ENCODE measurements around the gene ZNF280B. TPM values are rescaled to one million over a fixed set of nuclear protein-coding genes. Genes with fewer than 3 reads are reported as not detected.

The ZNF280B gene
- total and polyA plus RNA-seq, 9 of the 15 experiments (the other 6 are each of a cell fraction or from before 2014, with no cell fraction given) = 7.7 to 29.9 (median 20.0) TPM

DNA sequence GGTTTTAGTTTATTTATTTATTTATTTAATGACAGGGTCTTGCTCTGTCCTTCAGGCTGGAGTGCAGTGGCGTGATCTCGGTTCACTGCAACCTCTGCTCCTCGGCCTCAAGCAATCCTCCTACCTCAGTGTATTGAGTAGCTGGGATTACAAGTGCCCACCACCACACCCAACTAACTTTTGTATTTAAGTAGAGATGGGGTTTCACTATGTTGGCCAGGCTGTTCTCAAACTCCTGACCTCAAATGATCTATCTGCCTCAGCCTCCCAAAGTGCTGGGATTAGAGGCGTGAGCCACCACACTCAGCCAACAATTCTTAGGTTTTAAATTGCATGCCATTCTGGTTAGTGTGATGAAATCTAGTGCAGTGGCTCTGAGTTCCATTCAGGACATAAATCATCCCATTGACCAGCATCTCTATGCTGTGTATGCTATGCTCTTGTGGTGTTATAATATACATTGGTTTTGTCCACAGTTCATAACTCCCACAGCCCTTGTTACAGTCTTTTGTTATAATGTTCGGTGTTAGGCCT is 28.5 kb downstream of the ZNF280B start (continued):
- 0 out of 2 replicates have a peak, but pooled peaks have one; percentile 62 for TF ChIP-seq ZSCAN32 (CRISPR knock-in tag; IDR thresholded peaks at IDR 0.05)

DNA sequence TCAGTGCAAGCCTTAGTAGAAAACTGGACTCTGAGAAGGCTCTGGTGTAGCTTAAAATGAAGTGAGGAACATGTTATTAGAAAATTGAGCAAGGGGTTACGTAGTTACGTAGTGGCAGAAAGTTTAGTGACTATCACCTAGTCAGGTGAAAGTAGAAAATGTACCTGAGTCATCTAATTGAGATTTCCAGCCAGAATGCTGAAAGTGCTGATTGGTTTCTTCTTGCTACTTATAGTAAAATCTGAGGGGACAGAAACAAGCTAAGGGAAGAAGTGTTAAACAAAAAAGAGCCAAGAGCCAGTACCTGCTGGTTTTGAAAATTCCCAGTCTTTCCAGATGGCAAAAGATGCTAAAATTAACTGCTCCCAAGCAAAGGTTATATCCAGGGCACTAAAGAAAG is 29.4 kb downstream of the ZNF280B start:
- in situ Hi-C loops (cut with MboI) = no loop called here
- Histone ChIP-seq H3K27me3 (ENCODE audit: control insufficient read depth in 2 of 2, insufficient read depth in 2 of 2, low read length in 2 of 2) (peaks cover 5 to 7% of the 10 kb centered on the region in 2 experiments), H3K9ac (ENCODE audit: insufficient read depth in 1 of 2, low read depth in 2 of 2, low read length in 2 of 2) (no peak overlapping the region), H3K4me2 (ENCODE audit: insufficient read depth, low read length) (no peak overlapping the region), H2AFZ (ENCODE audit: low read depth, low read length) (no peak overlapping the region), H3K4me1 (replicated peaks in 1 of 2; ENCODE audit: control insufficient read depth in 2 of 2, insufficient read depth in 2 of 2, low read length in 2 of 2) (peaks cover 0 to 7% of the 10 kb centered on the region in 2 experiments; a peak in 2 of 5 replicates), H3K9me3 (replicated peaks; ENCODE audit: control insufficient read depth, insufficient read depth, low read depth, low read length) (no peaks in the 10 kb centered on the region), H3K27ac (ENCODE audit: extremely low read depth, low read depth, low read length) (no peak overlapping the region), H3K79me2 (ENCODE audit: control insufficient read depth, insufficient read depth, low read length) (no peaks in the 10 kb centered on the region), H3K36me3 (ENCODE audit: control insufficient read depth, insufficient read depth, low read length) (no peaks in the 10 kb centered on the region), H3K4me3 (no peak overlapping the region), H3K9me1 (ENCODE audit: control insufficient read depth, insufficient read depth, low read length) (no peaks in the 10 kb centered on the region), H4K20me1 (replicated peaks; ENCODE audit: control insufficient read depth, insufficient read depth, low read length) (no peaks in the 10 kb centered on the region)
- intact Hi-C loops (cut with micrococcal nuclease) = loop anchor here (5.0 kb wide), 1 partner anchor 78 kb away; the partner anchor contains the start of gene PRAME
- no TSS peak for BruUV-seq (replicated peaks)
- POLR2A ChIA-PET = interaction anchor here (0.6 to 4.7 kb wide), 20 partner anchors 9 to 563 kb away, joined by 3 to 45 read pairs (median 4); partner anchors contain the start of genes PRAME and ZNF280A
- no peak for FAIRE-seq
- CTCF ChIA-PET (ENCODE audit: low intra/inter-chr PET ratio) = interaction anchor here (1.1 to 1.3 kb wide), 2 partner anchors 19 to 23 kb away, joined by 3 read pairs; no protein-coding TSS in a partner anchor
- ATAC-seq = no peak
- 71% methylated on average over 2 of the region's 2 CpGs for WGBS (ENCODE audit: insufficient coverage, low coverage, missing lambda C conversion rate)
- DNase-seq (ENCODE audit: extremely low read depth in 1 of 4, low spot score in 3 of 4) = peak in 1 of 4 experiments; percentile 14
- TF ChIP-seq RBBP5 (IDR thresholded peaks at IDR 0.05; ENCODE audit: borderline replicate concordance, insufficient read depth, low read length, poor library complexity, severe bottlenecking) (no peak), ZNF780A (CRISPR knock-in tag; IDR thresholded peaks at IDR 0.05) (peak; percentile 2; the same call in 1 of the 2 replicates), MAFF (IDR thresholded peaks at IDR 0.05; ENCODE audit: low read length) (peak; percentile 26; the same call in 1 of the 2 replicates), STAT5A (IDR thresholded peaks at IDR 0.05; ENCODE audit: borderline replicate concordance, low read length) (no peak), HMBOX1 (IDR thresholded peaks at IDR 0.05) (peak; percentile 53; the same call in 1 of the 2 replicates), C11orf30 (IDR thresholded peaks at IDR 0.05; ENCODE audit: low read depth) (peak; percentile 74), TGIF2 (CRISPR knock-in tag; IDR thresholded peaks at IDR 0.05) (0 out of 2 replicates have a peak, but pooled peaks have one; percentile 34), ZNF175 (CRISPR knock-in tag; IDR thresholded peaks at IDR 0.05; ENCODE audit: low read depth) (no peak), HMG20B (CRISPR knock-in tag; IDR thresholded peaks at IDR 0.05) (no peak), ZNF316 (IDR thresholded peaks at IDR 0.05) (peak; percentile 93), IFI16 (CRISPR knock-in tag; IDR thresholded peaks at IDR 0.05) (0 out of 2 replicates have a peak, but pooled peaks have one; percentile 34), MCM7 (IDR thresholded peaks at IDR 0.05) (no peak), NFE2L1 (tag; IDR thresholded peaks at IDR 0.05; ENCODE audit: borderline replicate concordance, low read depth) (0 out of 2 replicates have a peak, but pooled peaks have one; percentile 17)
- TF ChIP-seq, protein P1, sequence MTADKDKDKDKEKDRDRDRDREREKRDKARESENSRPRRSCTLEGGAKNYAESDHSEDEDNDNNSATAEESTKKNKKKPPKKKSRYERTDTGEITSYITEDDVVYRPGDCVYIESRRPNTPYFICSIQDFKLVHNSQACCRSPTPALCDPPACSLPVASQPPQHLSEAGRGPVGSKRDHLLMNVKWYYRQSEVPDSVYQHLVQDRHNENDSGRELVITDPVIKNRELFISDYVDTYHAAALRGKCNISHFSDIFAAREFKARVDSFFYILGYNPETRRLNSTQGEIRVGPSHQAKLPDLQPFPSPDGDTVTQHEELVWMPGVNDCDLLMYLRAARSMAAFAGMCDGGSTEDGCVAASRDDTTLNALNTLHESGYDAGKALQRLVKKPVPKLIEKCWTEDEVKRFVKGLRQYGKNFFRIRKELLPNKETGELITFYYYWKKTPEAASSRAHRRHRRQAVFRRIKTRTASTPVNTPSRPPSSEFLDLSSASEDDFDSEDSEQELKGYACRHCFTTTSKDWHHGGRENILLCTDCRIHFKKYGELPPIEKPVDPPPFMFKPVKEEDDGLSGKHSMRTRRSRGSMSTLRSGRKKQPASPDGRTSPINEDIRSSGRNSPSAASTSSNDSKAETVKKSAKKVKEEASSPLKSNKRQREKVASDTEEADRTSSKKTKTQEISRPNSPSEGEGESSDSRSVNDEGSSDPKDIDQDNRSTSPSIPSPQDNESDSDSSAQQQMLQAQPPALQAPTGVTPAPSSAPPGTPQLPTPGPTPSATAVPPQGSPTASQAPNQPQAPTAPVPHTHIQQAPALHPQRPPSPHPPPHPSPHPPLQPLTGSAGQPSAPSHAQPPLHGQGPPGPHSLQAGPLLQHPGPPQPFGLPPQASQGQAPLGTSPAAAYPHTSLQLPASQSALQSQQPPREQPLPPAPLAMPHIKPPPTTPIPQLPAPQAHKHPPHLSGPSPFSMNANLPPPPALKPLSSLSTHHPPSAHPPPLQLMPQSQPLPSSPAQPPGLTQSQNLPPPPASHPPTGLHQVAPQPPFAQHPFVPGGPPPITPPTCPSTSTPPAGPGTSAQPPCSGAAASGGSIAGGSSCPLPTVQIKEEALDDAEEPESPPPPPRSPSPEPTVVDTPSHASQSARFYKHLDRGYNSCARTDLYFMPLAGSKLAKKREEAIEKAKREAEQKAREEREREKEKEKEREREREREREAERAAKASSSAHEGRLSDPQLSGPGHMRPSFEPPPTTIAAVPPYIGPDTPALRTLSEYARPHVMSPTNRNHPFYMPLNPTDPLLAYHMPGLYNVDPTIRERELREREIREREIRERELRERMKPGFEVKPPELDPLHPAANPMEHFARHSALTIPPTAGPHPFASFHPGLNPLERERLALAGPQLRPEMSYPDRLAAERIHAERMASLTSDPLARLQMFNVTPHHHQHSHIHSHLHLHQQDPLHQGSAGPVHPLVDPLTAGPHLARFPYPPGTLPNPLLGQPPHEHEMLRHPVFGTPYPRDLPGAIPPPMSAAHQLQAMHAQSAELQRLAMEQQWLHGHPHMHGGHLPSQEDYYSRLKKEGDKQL (CRISPR knock-in tag; IDR thresholded peaks at IDR 0.05; ENCODE audit: borderline replicate concordance) = 0 out of 2 replicates have a peak, but pooled peaks have one; percentile 21

Data from K562 (cell line).